Right cardiac atrium (tissue), 5 donors: ENCODE measurements around the gene DNAJC6. TPM values are rescaled to one million over a fixed set of nuclear protein-coding genes. Genes with fewer than 3 reads are reported as not detected.
A peak's percentile ranks its signal among the peaks of the same experiment; 100 is the strongest.

Source experiments
- ATAC-seq, 2 donors: fragments of 200-7000 bp; cut with Tn5 transposase; one replicate each; pipeline versions ENCODE4 v1.8.0 to v1.9.1; 2020; ENCODE audit warnings: moderate library complexity in 2 of 2, mild to moderate bottlenecking in 1 of 2
- DNase-seq, 3 donors: peaks; one replicate each; pipeline ENCODE4 v3.0.0-alpha.2; 2020
- H3K27ac ChIP-seq: one replicate; pipeline ENCODE4 v1.5.1; 2013; ENCODE audit warnings: mild to moderate bottlenecking, low read length, control low read depth, moderate library complexity
- H3K27me3 ChIP-seq: one replicate; pipeline ENCODE4 v1.6.1; 2013; ENCODE audit not compliant: control insufficient read depth, insufficient read depth
- H3K4me1 ChIP-seq: one replicate; pipeline ENCODE4 v1.6.1; 2013; ENCODE audit warnings: low read length; ENCODE audit not compliant: control insufficient read depth, insufficient read depth
- H3K4me3 ChIP-seq: one replicate; pipeline ENCODE4 v1.5.1; 2013; ENCODE audit warnings: low read length, control low read depth
- H3K9me3 ChIP-seq: one replicate; pipeline ENCODE4 v1.6.1; 2013; ENCODE audit warnings: low read length; ENCODE audit not compliant: control insufficient read depth
- WGBS: extraction: QIAGEN DNeasy Blood & Tissue Kit; methylation state at CpG from one replicate; pipeline ENCODE4 v1.1.7; 2013; 5-methylcytosine and 5-hydroxymethylcytosine counted together
- intact Hi-C, 4 donors: fragments of 100-400 bp; cut with DNase I; formaldehyde crosslinking; loops; one replicate each; pipeline versions ENCODE4 v1.11.0 to v1.14.0; 2022 to 2023
- polyA plus RNA-seq: library from polyadenylated mRNA; stranded (reverse); fragments of 200-250 nt; gene quantifications from one replicate; pipeline ENCODE4 v1.2.3, GENCODE V29; 2013
- total RNA-seq, 4 donors: library from RNA; stranded (reverse); fragmentation: NEBNext Ultra II Directional; extraction: Animal tissue kit (Norgen Biotek cat#: 25700); gene quantifications; one replicate each; pipeline ENCODE4 v1.2.1, GENCODE V29; 2021
- donor health status: healthy with polysubstance abuse.
- donor health status: DM: no; HTN: yes; CAD: no.
- donor health status: DM: no; HTN: no; CAD: no.
- donor health status: DM: no; HTN: yes; CAD: no; lungs with severe emphysema.
- donor health status: DM: yes; HTN: yes; CAD: no.

Gene DNAJC6
- total and polyA plus RNA-seq, 5 donors, result 6.1 to 26.8 (median 23.4) TPM

DNA sequence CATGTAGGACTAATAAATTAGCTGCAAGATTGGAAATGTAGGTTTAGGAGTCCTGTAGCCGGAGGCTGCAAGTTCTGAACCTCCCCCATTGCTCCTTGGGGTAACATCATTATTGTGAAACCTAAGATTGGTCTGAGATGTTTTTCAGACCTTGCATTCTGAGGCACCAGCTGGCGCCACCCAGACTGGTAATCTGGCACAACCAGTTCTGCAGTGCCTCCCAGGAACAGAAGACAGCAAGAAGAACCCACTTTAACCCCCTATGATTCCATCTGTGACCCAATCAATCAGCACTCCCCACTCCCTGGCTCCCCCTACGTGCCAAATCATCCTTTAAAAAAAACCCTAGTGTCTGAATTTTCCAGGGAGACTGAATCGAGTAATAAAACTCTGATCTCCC lies 11.6 kb upstream of the DNAJC6 start:
- H3K9me3 ChIP-seq, result no peaks in the 10 kb centered on the region
- H3K4me3 ChIP-seq, result no peak overlapping the region
- no peaks in the 10 kb centered on the region for H3K27me3 ChIP-seq
- H3K4me1 ChIP-seq, result peaks cover 5% of the 10 kb centered on the region
- intact Hi-C loops, result no loop called here
- WGBS, result 84% methylated on average over 4 of the region's 4 CpGs
- no peak overlapping the region for H3K27ac ChIP-seq
- DNase-seq (no peak), ATAC-seq (no peak)

- Histone ChIP-seq H3K27ac (no peak overlapping the region), H3K4me3 (no peak overlapping the region), H3K27me3 (no peaks in the 10 kb centered on the region), H3K9me3 (no peaks in the 10 kb centered on the region), H3K4me1 (no peaks in the 10 kb centered on the region)
- WGBS, result 3% methylated on average over 1 of the region's 1 CpG
- DNase-seq, result no peak
- ATAC-seq, result no peak
- intact Hi-C loops, result no loop called here
Measured at GRCh38 chr1:65299328-65299727, 10.0 kb upstream of the DNAJC6 start.

GRCh38 chr1:65308781-65309303 lies 501 bp upstream of the DNAJC6 start:
- Histone ChIP-seq H3K4me3 (peak overlapping the region; percentile 58), H3K9me3 (no peaks in the 10 kb centered on the region), H3K27me3 (no peaks in the 10 kb centered on the region), H3K4me1 (no peaks in the 10 kb centered on the region), H3K27ac (no peak overlapping the region)
- intact Hi-C loops, result no loop called here
- ATAC-seq (no peak), DNase-seq (no peak)
- 14% methylated on average over 22 of the region's 22 CpGs for WGBS

GRCh38 chr1:65310078-65310587 lies 790 bp downstream of the DNAJC6 start:
- Histone ChIP-seq H3K27me3 (no peaks in the 10 kb centered on the region), H3K4me3 (peak overlapping the region; percentile 58), H3K27ac (no peak overlapping the region), H3K9me3 (no peaks in the 10 kb centered on the region), H3K4me1 (no peaks in the 10 kb centered on the region)
- WGBS, result 6% methylated on average over 12 of the region's 12 CpGs
- intact Hi-C loops, result no loop called here
- ATAC-seq (peak; percentile 49 to 68), DNase-seq (peak in 1 of 3 donors; percentile 51)

GRCh38 chr1:65311760-65312159 lies 2.4 kb downstream of the DNAJC6 start:
- H3K27me3 ChIP-seq, result no peaks in the 10 kb centered on the region
- H3K4me3 ChIP-seq, result no peak overlapping the region
- no peak overlapping the region for H3K27ac ChIP-seq
- H3K9me3 ChIP-seq, result no peaks in the 10 kb centered on the region
- intact Hi-C loops, result no loop called here
- no peaks in the 10 kb centered on the region for H3K4me1 ChIP-seq
- ATAC-seq, result no peak
- DNase-seq, result no peak

- no peaks in the 10 kb centered on the region for H3K9me3 ChIP-seq
- intact Hi-C loops, result no loop called here
- no peak for DNase-seq
- no peaks in the 10 kb centered on the region for H3K27me3 ChIP-seq
- H3K27ac ChIP-seq, result no peak overlapping the region
- no peak overlapping the region for H3K4me3 ChIP-seq
- no peak for ATAC-seq
- WGBS, result 42% methylated on average over 2 of the region's 2 CpGs
- peaks cover 3% of the 10 kb centered on the region for H3K4me1 ChIP-seq
Measured at GRCh38 chr1:65316233-65316632, 6.9 kb downstream of the DNAJC6 start.

DNA sequence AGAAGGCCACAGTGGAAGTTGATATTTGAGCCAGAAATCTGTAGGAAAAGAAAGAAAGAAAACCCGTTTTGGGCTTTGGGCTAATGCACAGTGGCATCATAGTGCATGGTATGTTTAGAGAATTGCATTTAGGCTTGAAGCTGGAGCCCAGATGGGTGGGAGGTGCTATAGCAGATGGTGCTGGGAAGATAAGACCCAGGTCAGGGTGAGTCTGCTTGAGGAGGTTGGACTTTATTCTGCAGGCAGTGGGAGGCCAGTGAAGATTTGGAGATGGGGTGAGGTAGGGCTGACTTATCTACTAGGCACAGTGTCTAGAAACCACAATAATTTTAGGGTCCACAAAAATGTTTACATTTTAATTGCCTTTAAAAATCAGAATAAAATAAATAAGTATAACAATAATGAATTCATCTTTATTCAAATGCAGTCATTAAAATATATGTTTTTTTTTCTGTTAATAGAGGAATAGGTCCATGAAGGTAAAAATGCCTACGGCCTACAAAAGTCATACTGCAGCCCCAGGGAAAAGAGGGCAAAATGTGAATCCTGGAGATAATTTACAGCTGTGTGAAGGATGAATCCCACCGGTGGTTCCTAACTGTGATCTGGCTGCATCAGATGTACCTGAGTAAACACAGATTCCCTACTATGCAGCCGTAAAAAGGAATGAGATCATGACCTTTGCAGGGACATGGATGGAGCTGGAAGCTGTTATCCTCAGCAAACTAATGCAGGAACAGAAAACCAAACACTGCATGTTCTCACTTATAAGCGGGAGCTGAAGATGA lies 8.7 kb downstream of the DNAJC6 start:
- ATAC-seq (no peak), DNase-seq (no peak)
- H3K4me3 ChIP-seq, result no peak overlapping the region
- H3K4me1 ChIP-seq, result peaks cover 3% of the 10 kb centered on the region
- H3K27me3 ChIP-seq, result no peaks in the 10 kb centered on the region
- WGBS, result 76% methylated on average over 5 of the region's 5 CpGs
- intact Hi-C loops, result no loop called here
- H3K27ac ChIP-seq, result no peak overlapping the region
- H3K9me3 ChIP-seq, result no peaks in the 10 kb centered on the region

DNA sequence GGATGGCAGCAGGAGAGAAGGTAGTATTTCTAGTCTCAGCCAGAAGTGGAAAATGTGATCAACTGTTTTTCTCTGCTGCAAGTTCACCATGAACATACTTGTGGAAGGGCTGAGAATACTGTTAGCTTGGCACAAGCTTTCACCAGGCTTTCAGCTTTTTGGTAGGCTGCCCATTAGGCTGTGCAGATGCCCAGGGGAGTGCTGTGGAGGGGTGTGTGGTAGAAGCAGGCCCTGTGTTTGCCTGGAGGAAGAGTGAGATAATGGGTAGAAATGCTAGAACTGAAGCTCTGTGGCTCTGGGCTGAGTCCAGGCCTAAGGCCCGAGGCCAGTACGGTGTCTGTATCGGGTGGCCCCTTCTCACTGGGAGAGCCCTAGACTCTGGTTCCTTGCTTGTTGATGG lies 9.8 kb downstream of the DNAJC6 start:
- Histone ChIP-seq H3K27ac (no peak overlapping the region), H3K4me1 (peaks cover 3% of the 10 kb centered on the region), H3K27me3 (no peaks in the 10 kb centered on the region), H3K9me3 (no peaks in the 10 kb centered on the region), H3K4me3 (no peak overlapping the region)
- DNase-seq (no peak), ATAC-seq (peak in 1 of 2 donors; percentile 70)
- intact Hi-C loops, result no loop called here
- whole genome bisulfite sequencing, result 84% methylated on average over 3 of the region's 3 CpGs

- no peak overlapping the region for H3K27ac ChIP-seq
Measured at GRCh38 chr1:65319754-65320153, 10.4 kb downstream of the DNAJC6 start.

DNA sequence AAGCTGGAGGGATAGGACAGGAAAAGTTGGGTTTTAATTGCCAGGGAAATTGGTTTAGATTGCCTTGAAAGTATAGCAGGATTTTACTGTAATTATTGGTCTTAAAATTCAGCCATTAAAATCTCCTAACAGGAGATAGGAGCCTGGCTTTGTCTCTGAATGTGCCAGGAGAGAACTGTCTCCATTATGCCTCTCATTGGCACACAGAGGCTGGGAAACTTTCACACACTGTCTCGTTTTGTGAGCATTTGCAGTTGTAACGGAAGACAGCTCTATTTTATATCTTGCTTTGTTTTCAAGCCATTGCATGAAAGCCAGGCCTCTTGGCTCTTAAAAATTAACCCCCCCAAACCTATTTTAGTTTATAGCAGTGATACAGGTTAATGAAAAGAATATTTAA lies 12.5 kb downstream of the DNAJC6 start:
- no peak for DNase-seq
- Histone ChIP-seq H3K4me3 (no peak overlapping the region), H3K27me3 (no peaks in the 10 kb centered on the region), H3K27ac (no peak overlapping the region), H3K4me1 (peaks cover 3% of the 10 kb centered on the region), H3K9me3 (no peaks in the 10 kb centered on the region)
- ATAC-seq, result no peak
- intact Hi-C loops, result no loop called here
- 14% methylated on average over 2 of the region's 2 CpGs for WGBS

More at GRCh38 chr1:65319754-65320153, 10.4 kb downstream of the DNAJC6 start:
- H3K4me1 ChIP-seq, result peaks cover 3% of the 10 kb centered on the region
- no peaks in the 10 kb centered on the region for H3K27me3 ChIP-seq
- 92% methylated on average over 1 of the region's 1 CpG for WGBS
- ATAC-seq, result no peak
- H3K9me3 ChIP-seq, result no peaks in the 10 kb centered on the region
- DNase-seq, result no peak
- intact Hi-C loops, result no loop called here
- no peak overlapping the region for H3K4me3 ChIP-seq

DNA sequence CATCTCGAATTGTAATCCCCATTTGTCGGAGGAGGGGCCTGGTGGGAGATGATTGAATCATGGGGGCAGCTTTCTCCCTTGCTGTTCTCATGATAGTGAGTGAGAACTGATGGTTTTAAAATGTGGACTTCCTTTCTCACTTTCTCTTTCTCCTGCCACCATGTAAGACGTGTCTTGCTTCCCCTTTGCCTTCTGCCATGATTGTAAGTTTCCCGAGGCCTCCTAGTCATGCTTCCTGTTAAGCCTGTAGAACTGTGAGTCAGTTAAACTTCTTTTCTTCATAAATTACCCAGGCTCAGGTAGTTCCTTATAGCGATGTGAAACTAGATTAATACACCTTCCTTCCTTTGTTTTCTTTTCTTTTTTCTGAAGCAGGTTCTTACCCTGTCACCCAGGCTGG lies 13.9 kb downstream of the DNAJC6 start:
- Histone ChIP-seq H3K27me3 (no peaks in the 10 kb centered on the region), H3K27ac (no peak overlapping the region), H3K4me1 (peaks cover 3% of the 10 kb centered on the region), H3K4me3 (no peak overlapping the region), H3K9me3 (no peaks in the 10 kb centered on the region)
- no peak for ATAC-seq
- no peak for DNase-seq
- 72% methylated on average over 5 of the region's 5 CpGs for WGBS
- intact Hi-C loops, result no loop called here
